IPS DF 6.9 (cell line): ENCODE results near the gene NPHS2.
A peak's percentile ranks its signal among the peaks of the same experiment; 100 is the strongest.

Experiments used
- DNase-seq: peaks from one replicate; pipeline ENCODE4 v3.0.0-alpha.2; 2013; ENCODE audit warnings: low read depth, low spot score
- H3K27ac ChIP-seq: one replicate; pipeline ENCODE4 v1.5.1; 2013; ENCODE audit warnings: low read length, control low read depth
- H3K27me3 ChIP-seq: 2 replicates; pipeline ENCODE4 v1.6.1; 2013; ENCODE audit warnings: mild to moderate bottlenecking, low read length; ENCODE audit not compliant: control insufficient read depth, insufficient read depth
- H3K36me3 ChIP-seq: 2 replicates; pipeline ENCODE4 v1.6.1; 2013; ENCODE audit warnings: low read length; ENCODE audit not compliant: control insufficient read depth, insufficient read depth
- H3K4me1 ChIP-seq: 2 replicates; pipeline ENCODE4 v1.6.1; 2013; ENCODE audit warnings: low read length; ENCODE audit not compliant: control insufficient read depth, insufficient read depth
- H3K4me3 ChIP-seq: 2 replicates; pipeline ENCODE4 v1.5.1; 2013; ENCODE audit warnings: mild to moderate bottlenecking, low read length
- H3K9me3 ChIP-seq: 2 replicates; pipeline ENCODE4 v1.6.1; 2013; ENCODE audit warnings: low read length, inconsistent platforms; ENCODE audit not compliant: control insufficient read depth, insufficient read depth
- WGBS: extraction: QIAGEN DNeasy Blood & Tissue Kit; methylation state at CpG from one replicate; pipeline ENCODE4 v1.1.7; 2013; ENCODE audit warnings: mixed read lengths, missing lambda C conversion rate; ENCODE audit not compliant: insufficient read length, insufficient coverage; 5-methylcytosine and 5-hydroxymethylcytosine counted together

Gene NPHS2

DNA sequence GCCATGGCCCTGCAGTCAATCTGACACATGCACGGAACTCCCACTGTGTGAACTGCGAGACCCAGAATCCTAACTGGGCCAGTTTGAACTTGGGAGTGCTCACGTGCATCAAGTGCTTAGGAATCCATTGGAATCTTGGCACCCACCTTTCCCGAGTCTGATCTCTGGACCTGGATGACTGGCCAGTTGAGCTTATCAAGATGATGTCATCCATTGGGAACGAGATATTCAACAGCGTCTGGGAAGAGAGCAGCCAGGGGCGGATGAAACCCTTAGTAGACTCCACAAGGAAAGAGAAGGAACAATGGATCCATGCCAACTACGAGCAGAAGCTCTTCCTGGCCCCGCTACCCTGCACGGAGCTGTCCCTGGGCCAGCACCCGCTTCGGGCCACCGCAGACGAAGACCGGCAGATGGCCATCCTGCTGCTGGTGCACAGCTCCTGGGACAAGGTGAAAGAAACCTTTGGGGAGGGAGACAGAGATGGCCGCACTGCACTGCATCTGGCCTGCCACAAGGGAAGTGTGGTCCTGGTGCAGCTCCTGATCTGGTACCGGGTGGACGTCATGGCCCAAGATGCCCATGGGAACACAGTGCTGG is 12.8 kb upstream of the NPHS2 start:
- H3K4me3 ChIP-seq = no peak overlapping the region
- H3K27ac ChIP-seq = no peak overlapping the region
- no CpG with 5 or more reads among the region's 18 CpGs for WGBS
- H3K9me3 ChIP-seq = no peaks in the 10 kb centered on the region
- H3K4me1 ChIP-seq = no peaks in the 10 kb centered on the region; the same call in 1 of the 2 replicates
- peaks cover 2% of the 10 kb centered on the region; the same call in 1 of the 2 replicates for H3K27me3 ChIP-seq
- DNase-seq = no peak
- no peaks in the 10 kb centered on the region; the same call in 1 of the 2 replicates for H3K36me3 ChIP-seq

DNA sequence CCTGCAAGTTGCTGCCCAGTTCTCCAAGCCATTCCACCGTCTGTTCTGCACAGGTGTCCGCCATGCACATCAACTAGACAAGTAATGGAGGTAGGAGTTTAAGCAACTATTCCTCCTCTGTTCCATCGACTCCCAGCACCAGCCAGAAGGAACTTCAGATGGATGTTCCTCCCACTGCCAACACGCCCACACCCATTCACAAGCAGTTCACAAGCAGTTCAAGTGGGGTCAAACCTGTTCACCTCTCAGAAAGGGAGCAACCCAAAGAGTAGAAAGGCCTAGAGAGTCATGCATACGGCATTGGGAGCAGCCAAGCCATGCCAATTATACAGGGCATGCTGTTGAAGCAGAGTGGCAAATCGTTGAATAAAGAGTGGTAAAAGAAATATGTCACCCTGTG is 11.6 kb upstream of the NPHS2 start:
- H3K4me3 ChIP-seq = no peak overlapping the region
- peaks cover 2% of the 10 kb centered on the region; the same call in 1 of the 2 replicates for H3K27me3 ChIP-seq
- no CpG with 5 or more reads among the region's 6 CpGs for WGBS
- no peaks in the 10 kb centered on the region for H3K9me3 ChIP-seq
- no peak for DNase-seq
- no peaks in the 10 kb centered on the region; the same call in 1 of the 2 replicates for H3K4me1 ChIP-seq
- no peaks in the 10 kb centered on the region; the same call in 1 of the 2 replicates for H3K36me3 ChIP-seq
- H3K27ac ChIP-seq = no peak overlapping the region

DNA sequence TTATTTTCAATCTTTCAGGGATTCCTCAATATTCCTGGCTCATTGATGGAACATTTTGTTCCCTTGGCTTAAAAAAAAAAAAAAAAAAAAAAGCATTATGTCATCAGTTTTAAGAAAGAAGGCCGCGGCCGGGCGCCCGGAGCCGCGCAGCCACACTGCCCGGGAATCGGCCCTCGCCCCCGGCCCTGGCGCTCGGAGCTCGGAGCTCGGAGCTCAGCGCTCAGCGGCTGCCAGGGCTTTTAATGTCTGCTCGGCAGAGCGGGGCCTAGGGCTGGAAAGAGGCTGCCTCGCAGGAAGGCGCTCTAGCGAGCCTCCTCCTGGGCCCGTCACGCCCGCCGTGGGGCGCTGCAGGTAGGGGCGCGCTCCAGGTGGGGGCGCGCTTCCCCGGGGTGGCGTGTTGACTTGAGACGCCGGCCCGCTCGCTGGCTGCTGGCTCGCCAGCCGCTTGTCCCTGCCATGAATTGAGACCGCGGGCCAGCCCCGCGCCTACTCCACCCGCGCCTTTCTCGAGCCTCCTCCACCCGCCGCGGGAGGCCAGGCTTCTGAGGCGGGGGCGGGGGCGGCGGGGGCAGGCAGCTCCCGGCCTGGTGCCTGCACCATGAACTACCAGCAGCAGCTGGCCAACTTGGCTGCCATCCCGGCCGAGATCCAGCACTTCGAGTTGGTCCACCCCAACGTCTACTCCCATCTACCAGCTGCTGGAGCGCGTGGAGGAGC is 10.5 kb upstream of the NPHS2 start:
- Histone ChIP-seq H3K4me1 (no peaks in the 10 kb centered on the region; the same call in 1 of the 2 replicates), H3K9me3 (no peaks in the 10 kb centered on the region), H3K36me3 (no peaks in the 10 kb centered on the region), H3K27me3 (peaks cover 2% of the 10 kb centered on the region; the same call in 1 of the 2 replicates), H3K27ac (no peak overlapping the region), H3K4me3 (peak overlapping the region; percentile 6; the same call in 1 of the 2 replicates)
- WGBS = no CpG with 5 or more reads among the region's 60 CpGs
- no peak for DNase-seq

DNA sequence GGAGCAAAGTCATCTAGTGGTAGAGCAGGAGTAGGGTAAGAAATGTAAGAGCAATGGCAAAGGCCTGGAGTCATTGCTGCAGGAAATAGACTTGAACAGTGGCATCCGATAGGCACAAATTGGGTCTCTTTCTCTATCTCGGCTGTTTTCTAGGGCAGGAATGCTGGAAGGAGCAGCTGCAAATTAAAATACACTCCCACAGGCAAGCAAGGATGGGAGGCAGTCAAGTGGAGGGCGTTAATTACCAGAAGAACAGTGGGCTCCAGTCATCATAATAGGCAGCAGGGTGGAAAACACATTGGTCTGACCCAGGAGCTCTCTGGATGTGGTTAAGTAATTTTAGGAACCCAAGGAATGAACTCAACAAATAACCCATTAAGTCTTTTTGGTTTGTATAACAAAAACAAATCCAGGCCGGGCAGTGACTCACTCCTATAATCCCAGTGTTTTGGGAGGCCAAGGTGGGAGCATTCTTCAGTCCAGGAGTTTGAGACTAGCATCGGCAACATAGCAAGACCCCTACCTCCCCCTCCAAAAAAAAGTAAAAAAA is 8.1 kb upstream of the NPHS2 start:
- Histone ChIP-seq H3K4me3 (no peak overlapping the region), H3K4me1 (no peaks in the 10 kb centered on the region), H3K9me3 (no peaks in the 10 kb centered on the region), H3K27me3 (peaks cover 2% of the 10 kb centered on the region; the same call in 1 of the 2 replicates), H3K27ac (no peak overlapping the region), H3K36me3 (no peaks in the 10 kb centered on the region)
- no CpG with 5 or more reads among the region's 5 CpGs for WGBS
- no peak for DNase-seq

DNA sequence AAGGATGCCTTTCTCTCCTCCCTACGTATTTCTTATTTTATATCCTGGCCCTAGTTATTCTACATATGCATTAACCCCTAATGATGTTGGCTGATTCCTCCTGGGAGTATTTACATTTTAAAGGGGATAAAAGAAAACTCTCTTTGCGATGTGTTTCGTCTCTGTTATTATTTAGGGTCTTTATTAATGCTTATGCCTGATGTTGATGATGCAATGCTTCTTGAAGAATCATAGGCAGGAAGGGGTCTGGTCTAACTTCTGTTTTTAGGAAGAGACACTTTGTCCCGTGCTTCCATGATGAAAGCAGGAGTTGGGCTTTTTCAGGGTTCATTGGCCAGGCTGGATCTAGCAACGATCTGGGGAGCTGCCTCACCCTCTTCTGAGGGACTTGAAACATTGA is 761 bp upstream of the NPHS2 start:
- Histone ChIP-seq H3K27me3 (peaks cover 19% of the 10 kb centered on the region; the same call in 1 of the 2 replicates), H3K27ac (no peak overlapping the region), H3K36me3 (no peaks in the 10 kb centered on the region), H3K9me3 (no peaks in the 10 kb centered on the region), H3K4me1 (no peaks in the 10 kb centered on the region), H3K4me3 (no peak overlapping the region)
- WGBS = no CpG with 5 or more reads among the region's 5 CpGs
- DNase-seq = no peak

DNA sequence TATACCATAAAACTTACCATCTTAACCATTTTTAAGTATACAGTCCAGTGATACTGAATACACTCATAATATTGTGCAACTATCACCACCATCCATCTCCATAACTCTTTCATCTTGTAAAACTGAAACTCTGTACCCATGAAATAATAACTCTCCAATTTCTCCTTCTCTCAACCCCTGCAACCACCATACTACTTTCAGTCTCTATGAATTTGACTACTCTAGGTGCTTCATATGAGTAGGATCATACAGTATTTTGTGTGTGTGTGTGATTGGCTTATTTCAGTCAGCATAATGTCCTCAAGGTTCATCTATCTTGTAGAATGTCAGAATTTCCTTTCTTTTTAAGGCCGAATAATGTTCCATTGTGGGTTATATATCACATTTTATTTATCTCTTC is 17.7 kb downstream of the NPHS2 start:
- no peak for DNase-seq
- H3K27ac ChIP-seq = no peak overlapping the region
- no CpG with 5 or more reads among the region's 1 CpG for WGBS
- H3K9me3 ChIP-seq = no peaks in the 10 kb centered on the region
- H3K4me3 ChIP-seq = no peak overlapping the region
- no peaks in the 10 kb centered on the region for H3K4me1 ChIP-seq
- H3K27me3 ChIP-seq = no peaks in the 10 kb centered on the region
- H3K36me3 ChIP-seq = no peaks in the 10 kb centered on the region

DNA sequence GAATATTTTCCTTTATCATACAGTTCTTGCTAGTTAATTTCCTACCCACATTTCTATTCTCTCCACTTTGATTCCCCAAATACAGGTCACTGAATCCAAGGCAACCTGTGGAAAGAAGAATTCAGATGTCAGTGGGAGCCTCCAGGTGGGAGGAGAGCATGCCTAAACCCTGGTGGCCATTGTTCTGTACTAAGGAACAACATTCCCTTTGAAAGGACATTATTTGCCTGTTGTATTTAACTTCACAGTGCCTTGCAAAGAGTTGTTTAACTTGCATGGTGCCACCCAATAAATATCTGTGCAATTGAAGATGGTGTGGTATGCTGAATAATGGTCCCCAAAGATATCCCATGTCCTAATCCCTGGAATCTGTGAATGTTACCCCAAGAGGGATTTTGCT is 21.3 kb downstream of the NPHS2 start:
- no peaks in the 10 kb centered on the region for H3K9me3 ChIP-seq
- H3K4me1 ChIP-seq = no peaks in the 10 kb centered on the region
- no peak overlapping the region for H3K27ac ChIP-seq
- no peak for DNase-seq
- H3K4me3 ChIP-seq = no peak overlapping the region
- no peaks in the 10 kb centered on the region for H3K27me3 ChIP-seq
- no peaks in the 10 kb centered on the region for H3K36me3 ChIP-seq

DNA sequence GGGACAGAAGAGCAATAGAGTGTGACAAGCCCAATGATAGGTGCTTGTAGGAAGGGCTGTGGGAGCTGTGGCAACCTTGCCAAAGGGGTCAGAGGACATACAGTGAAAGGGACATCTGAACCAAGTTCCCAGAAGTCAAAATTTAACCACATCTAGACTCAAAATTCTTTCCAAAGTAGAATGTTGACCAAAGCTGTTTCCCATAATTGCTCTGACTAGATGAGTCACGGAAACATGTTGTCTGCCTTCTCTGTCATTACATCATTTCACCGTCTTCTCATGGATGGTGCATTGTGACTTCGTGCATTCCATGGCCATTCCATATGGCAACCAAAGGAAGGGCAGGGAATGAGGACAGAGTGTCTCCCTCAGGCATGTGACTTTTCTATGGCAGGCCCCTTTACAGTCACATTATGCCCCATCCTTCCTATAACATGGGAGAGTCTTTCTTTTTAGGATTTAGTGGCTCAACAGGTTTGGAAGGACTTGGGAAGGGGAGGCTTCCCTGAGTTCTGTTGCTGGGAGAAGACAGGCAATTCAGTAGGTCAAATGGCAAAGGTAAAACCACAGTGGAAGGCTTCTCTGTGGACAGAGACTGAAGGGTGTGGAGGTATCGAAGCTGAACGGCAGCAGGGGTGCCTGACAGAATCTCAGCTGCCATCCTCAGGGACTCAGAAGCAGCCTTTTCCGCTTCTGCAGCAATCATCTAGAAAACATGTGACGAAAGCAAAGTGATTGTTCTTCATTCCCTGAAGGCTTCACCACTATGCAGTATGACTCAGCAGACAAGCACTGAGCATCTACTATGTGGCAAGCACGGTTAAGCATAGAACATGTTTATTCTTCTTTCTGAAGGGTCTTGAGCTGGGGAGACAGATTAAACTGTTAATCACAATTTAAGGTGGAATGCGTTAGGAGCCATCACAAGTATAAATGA is 24.7 kb downstream of the NPHS2 start:
- no peak for DNase-seq
- H3K9me3 ChIP-seq = no peaks in the 10 kb centered on the region
- no peaks in the 10 kb centered on the region for H3K36me3 ChIP-seq
- no CpG with 5 or more reads among the region's 9 CpGs for WGBS
- H3K27me3 ChIP-seq = no peaks in the 10 kb centered on the region
- no peaks in the 10 kb centered on the region for H3K4me1 ChIP-seq
- no peak overlapping the region for H3K27ac ChIP-seq
- no peak overlapping the region for H3K4me3 ChIP-seq

DNA sequence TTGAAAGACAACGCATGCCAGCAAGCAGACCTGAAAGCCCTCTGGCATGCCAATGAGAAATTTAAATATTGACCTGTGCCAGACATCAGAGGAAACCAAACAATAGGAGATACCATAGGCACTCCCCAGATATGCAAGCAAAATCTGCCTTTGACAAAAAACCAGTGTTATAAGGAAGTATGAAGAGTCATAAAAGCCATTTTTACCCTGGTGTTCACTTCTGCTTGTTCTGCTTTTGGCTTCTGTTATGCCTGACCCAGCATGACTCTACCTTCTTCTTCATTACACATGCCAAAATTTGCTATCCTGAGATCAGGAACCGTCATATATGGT is 26.4 kb downstream of the NPHS2 start:
- WGBS = no CpG with 5 or more reads among the region's 2 CpGs
- no peaks in the 10 kb centered on the region for H3K27me3 ChIP-seq
- H3K27ac ChIP-seq = no peak overlapping the region
- H3K9me3 ChIP-seq = no peaks in the 10 kb centered on the region
- no peaks in the 10 kb centered on the region for H3K4me1 ChIP-seq
- no peak for DNase-seq
- no peaks in the 10 kb centered on the region for H3K36me3 ChIP-seq
- H3K4me3 ChIP-seq = no peak overlapping the region

DNA sequence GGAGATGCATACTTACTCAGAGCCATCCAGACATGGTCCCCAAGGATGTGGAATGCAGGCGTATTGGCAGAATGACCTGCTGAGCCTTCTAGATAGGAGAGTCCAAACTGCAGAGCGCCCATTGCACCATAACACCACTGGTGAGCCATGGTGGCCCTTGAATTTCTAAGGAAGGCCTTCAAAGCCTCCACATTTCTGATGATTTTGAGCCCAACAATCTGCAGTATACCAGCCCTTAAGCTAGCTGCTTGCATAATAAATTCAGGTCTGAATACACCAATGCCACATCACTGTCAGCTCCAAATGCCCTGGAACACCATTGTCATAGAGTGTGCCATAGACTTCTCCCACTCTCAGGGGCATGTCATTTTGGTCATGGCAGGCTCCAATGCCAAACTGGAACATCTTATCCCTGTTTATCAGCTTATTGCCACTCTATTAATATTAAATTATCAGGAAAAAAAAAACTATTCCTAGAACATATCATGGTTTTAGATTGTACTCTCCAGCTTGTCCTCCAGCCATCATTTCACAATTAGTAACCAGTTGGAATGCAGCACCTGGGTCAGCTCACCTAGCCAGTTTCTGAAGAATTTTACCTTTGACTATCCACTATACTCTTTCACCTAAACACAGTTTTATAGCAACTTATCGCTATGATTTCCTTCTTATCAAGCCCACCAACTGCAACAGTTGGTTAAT is 26.9 kb downstream of the NPHS2 start:
- Histone ChIP-seq H3K9me3 (no peaks in the 10 kb centered on the region), H3K27ac (no peak overlapping the region), H3K4me1 (no peaks in the 10 kb centered on the region), H3K4me3 (no peak overlapping the region), H3K36me3 (no peaks in the 10 kb centered on the region), H3K27me3 (no peaks in the 10 kb centered on the region)
- WGBS = no CpG with 5 or more reads among the region's 3 CpGs
- DNase-seq = no peak
